Muscle layer of duodenum (tissue), 2 donors: ENCODE data around the gene ZFPL1.
"Not testable (repeated sequence)": the region's sequence is repeated elsewhere in the genome, so short reads cannot be mapped to it uniquely, and the experiment has no call there.

ENCODE experiments used
- H3K27ac ChIP-seq: one replicate; pipeline ENCODE4 v1.7.0; 2013; ENCODE audit warnings: mild to moderate bottlenecking, low read length
- H3K27me3 ChIP-seq: one replicate; pipeline ENCODE4 v1.7.0; 2013; ENCODE audit warnings: low read depth, mild to moderate bottlenecking, control low read depth, low read length
- H3K36me3 ChIP-seq, 2 donors: one replicate each; pipeline ENCODE4 v1.7.0; 2013; ENCODE audit warnings: low read length in 2 of 2, control low read depth in 1 of 2, mild to moderate bottlenecking in 1 of 2; ENCODE audit not compliant: insufficient read depth in 2 of 2, control insufficient read depth in 1 of 2
- H3K4me1 ChIP-seq, 2 donors: one replicate each; pipeline ENCODE4 v1.7.0; 2013; ENCODE audit warnings: low read length in 2 of 2, mild to moderate bottlenecking in 2 of 2, control low read depth in 1 of 2, moderate library complexity in 1 of 2; ENCODE audit not compliant: insufficient read depth in 2 of 2, control insufficient read depth in 1 of 2
- H3K4me3 ChIP-seq, 2 donors: one replicate each; pipeline ENCODE4 v1.7.0; 2013; ENCODE audit warnings: low read length in 2 of 2, low read depth in 1 of 2, mild to moderate bottlenecking in 1 of 2
- H3K9me3 ChIP-seq, 2 donors: one replicate each; pipeline ENCODE4 v1.7.0; 2013; ENCODE audit warnings: low read length in 2 of 2, control low read depth in 1 of 2, mild to moderate bottlenecking in 1 of 2; ENCODE audit not compliant: control insufficient read depth in 1 of 2
- donor health status: healthy.

Gene ZFPL1

DNA sequence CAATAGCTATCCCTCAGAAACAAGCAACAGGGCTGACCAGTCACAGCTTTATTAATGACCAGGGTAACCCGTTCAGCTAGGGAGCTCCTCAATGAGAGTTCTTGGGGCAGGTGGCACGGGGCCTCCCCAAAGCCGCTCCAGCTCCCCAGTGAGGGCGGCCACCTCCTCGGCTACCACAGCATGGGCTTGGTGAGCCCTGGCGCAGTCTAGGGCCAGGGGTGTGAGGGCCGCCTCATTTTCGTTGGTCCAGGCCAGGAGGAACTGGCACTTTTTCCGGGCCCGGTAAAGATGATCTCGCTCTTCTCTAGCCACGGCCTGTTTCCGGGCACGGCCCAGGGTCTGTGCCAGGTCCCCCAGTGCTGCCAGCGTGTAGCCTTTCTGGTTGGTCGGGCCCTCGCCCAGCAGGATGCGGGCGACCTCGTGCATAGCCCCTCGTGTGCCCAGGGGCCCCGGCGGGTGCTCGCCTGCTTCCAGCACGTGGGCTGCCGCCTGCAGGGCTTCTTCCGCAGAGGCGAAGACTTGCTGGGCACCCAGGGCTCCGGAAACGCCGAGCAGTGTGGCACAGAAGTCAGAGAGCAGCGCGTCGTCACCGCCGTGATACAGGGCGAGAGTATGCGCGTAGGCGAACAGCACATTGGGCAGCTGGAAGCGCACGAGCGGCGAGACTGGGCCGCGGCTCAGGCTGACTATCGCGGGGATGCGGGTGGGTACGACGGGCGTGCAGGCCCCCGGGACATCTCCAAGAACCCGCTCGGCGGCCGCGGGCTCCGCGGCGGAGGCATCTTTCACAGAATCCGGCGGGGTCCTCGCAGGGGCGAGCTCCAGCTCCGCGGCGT is 32.6 kb downstream of the ZFPL1 start:
- H3K27me3 ChIP-seq = no peaks in the 10 kb centered on the region
- peak overlapping the region; percentile 75 for H3K27ac ChIP-seq
- peaks cover 9 to 48% of the 10 kb centered on the region in 2 donors for H3K4me1 ChIP-seq
- H3K4me3 ChIP-seq = peak overlapping the region; percentile 74 to 88
- no peaks in the 10 kb centered on the region for H3K9me3 ChIP-seq
- H3K36me3 ChIP-seq = peaks cover 20 to 22% of the 10 kb centered on the region in 2 donors

DNA sequence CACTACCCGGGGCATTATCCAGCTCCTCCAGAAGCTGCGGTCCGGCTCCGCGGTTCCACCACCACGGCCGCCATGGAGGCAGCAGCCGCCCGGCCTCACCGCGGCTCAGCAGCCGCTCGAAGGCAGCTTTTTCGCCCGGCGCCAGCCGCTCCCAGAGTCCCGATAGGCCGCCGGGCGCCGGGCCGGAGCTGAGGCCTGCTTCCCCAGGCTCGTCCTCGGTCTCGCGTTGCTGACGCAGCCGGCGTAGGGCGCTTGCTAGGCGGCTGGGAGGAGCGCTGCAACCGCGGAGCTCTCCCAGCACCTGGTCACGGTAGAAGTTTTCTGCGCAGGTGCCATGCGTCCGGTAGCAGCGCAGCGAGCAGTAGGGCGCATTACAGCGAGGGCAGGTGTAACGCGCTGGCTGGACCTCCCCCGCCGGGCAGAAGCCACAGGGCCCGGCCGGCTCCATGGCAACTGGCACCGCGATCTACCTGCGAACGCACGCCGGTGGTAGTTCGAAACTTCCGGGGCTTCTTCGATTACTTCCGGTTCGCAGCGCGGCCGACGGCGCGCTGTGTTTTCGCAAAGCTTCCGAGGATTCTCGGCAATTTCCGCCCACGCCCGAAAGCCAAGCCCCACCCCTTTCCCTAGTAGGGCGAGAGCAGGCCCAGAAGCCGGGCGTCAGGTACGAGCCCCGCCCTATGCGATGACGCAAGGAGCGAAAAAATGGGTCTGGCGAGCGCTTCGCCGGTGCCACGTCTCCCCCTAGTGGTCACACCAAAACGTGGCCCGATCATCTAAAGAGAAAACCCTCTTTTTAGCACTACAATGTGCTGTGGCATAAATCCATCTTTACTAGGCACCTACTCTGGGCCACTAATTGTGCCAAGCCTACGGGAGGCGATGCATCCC is 33.4 kb downstream of the ZFPL1 start, which contains the start of gene ZNHIT2:
Gene ZNHIT2, minus strand, starts transcription at position 496 of the 891 bp plus-strand sequence. Its CDS starts 48 bp downstream, at position 448.
- Histone ChIP-seq H3K36me3 (peaks cover 20 to 22% of the 10 kb centered on the region in 2 donors), H3K4me3 (peak within 1 kb of the TSS; percentile 74 to 88), H3K9me3 (no peaks in the 10 kb centered on the region), H3K27ac (peak within 1 kb of the TSS; percentile 75), H3K27me3 (no peaks in the 10 kb centered on the region), H3K4me1 (peaks cover 9 to 42% of the 10 kb centered on the region in 2 donors)

GRCh38 chr11:65118097-65118837 is 34.2 kb downstream of the ZFPL1 start:
- no peak overlapping the region for H3K27ac ChIP-seq
- H3K4me3 ChIP-seq = no peak overlapping the region
- peaks cover 14 to 42% of the 10 kb centered on the region in 2 donors for H3K4me1 ChIP-seq
- H3K9me3 ChIP-seq = no peaks in the 10 kb centered on the region
- peaks cover 20 to 22% of the 10 kb centered on the region in 2 donors for H3K36me3 ChIP-seq
- H3K27me3 ChIP-seq = no peaks in the 10 kb centered on the region

DNA sequence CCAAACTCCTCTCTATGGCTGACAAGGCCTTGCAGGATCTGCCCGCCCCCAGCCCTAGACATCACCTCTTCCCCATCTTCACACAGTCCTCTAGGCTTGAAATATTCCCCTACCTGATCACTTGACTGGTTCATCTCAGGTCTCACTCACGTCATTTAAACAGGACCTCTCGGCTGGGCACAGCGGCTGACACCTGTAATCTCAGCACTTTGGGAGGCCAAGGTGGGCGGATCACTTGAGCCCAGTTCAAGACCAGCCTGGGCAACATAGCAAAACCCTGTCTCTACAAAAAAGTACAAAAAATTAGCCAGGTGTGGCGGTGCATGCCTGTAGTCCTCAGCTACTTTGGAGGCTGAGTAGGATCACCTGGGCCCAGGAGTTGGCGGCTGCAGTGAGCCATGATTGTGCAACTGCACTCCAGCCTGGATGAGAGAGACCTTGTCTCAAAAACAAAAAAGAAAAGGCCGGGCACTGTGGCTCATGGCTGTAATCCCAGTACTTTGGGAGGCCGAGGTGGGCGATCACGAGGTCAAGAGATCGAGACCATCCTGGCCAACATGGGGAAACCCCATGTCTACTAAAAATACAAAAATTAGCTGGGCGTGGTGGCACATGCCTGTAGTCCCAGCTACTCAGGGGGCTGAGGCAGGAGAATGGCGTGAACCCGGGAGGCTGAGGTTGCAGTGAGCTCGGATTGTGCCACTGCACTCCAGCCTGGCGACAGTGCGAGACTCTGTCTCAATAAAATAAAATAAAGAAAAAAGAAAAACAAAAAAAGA is 35.1 kb downstream of the ZFPL1 start:
- not testable (repeated sequence) for H3K4me3 ChIP-seq, H3K27me3 ChIP-seq, H3K27ac ChIP-seq, H3K9me3 ChIP-seq
- Histone ChIP-seq H3K4me1 (peaks cover 14 to 43% of the 10 kb centered on the region in 2 donors), H3K36me3 (peaks cover 20 to 22% of the 10 kb centered on the region in 2 donors)

GRCh38 chr11:65119670-65119995 is 35.6 kb downstream of the ZFPL1 start:
- Histone ChIP-seq H3K36me3 (peaks cover 22 to 24% of the 10 kb centered on the region in 2 donors), H3K27me3 (no peaks in the 10 kb centered on the region), H3K27ac (no peak overlapping the region), H3K9me3 (no peaks in the 10 kb centered on the region), H3K4me3 (no peak overlapping the region), H3K4me1 (peaks cover 14 to 43% of the 10 kb centered on the region in 2 donors)

DNA sequence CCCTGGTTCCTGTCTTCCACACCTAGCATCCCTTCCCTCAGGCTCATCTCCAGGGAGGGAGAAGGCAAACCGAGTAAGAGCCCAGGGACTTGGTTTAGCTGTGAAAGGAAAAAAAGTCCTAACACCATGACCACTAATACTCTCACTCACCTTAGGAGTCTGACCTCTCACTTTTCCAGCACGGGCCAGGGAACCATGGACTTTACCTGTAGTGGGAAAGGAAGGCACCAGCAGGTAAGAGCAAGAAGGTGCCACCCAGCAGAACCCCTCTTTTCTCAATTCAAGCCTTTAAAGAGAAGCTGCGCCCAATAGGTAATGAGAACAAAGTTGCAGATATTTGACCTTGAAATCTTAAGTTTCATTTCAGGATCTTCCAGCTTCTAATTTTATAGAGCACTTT is 36.8 kb downstream of the ZFPL1 start:
- no peaks in the 10 kb centered on the region for H3K27me3 ChIP-seq
- H3K9me3 ChIP-seq = no peaks in the 10 kb centered on the region
- H3K36me3 ChIP-seq = peaks cover 33 to 34% of the 10 kb centered on the region in 2 donors
- peak overlapping the region; percentile 91 to 98 for H3K4me3 ChIP-seq
- H3K4me1 ChIP-seq = peaks cover 14 to 41% of the 10 kb centered on the region in 2 donors
- peak overlapping the region; percentile 98 for H3K27ac ChIP-seq

DNA sequence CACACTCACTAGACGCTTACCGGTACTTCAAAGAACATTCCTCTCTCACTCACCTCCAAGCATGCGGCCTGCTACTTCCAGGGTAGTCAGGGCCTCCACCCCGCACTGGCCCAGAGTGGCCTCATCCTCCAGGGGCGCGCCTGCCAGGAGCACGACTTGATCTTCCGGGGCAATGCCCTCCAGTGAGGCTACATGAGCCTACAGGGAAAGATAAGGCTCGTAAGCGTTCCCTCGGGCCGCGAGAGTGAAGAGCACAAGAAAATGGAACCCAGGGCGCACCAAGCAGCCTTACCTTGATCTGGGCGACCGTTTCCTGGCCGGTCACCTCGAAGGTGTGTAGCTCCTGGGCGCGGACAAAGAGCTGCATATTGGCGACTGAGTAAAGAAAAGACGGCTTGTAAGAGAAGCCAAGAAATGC is 37.4 kb downstream of the ZFPL1 start:
- peaks cover 10 to 34% of the 10 kb centered on the region in 2 donors for H3K4me1 ChIP-seq

DNA sequence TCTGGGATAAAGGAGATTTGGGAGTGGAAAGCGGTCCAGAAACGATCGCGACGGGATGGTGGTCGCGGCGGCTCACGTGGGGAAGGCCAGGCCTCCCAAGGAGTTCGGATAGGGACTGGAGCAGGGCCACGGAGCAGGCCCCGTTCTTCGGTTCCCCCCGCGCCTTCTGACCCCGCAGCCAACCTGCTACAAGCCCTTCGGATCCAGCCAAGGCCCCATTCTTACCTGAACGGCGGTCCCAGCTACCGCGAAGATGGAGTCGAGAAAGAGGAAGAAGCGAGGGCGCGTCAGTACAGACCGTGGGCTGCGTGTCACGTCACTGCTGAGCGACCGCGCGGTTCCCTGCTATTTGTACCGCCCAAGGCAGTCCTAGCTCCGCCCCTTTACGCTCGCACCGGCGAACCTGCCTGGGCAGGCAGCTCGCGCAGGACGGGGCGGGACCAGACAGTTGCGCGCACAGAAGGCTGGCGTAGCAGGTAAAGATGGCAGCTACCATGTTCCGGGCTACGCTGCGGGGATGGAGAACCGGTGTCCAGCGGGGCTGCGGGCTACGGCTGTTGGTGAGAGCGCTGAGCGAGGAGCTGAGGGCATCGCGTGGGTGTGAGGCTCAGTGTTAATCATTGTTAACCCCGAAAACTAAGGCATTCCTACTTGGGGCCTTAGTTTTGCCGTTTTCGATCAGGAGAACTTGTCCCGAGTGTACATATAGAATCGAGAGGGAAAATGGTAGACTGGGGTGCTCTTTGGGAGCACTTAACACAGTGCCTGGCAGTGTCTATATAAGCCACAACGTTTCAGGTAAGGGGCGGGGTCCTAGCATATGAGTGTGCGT is 38.1 kb downstream of the ZFPL1 start, which contains the start of the genes FAU and MRPL49:
Gene FAU, minus strand, starts transcription at position 270 of the 832 bp plus-strand sequence. CDS start 321 bp downstream, outside the sequence.
Gene MRPL49, plus strand, starts transcription at position 457 of the 832 bp plus-strand sequence. Its CDS starts 26 bp downstream, at position 483.
- peak within 1 kb of the TSS; percentile 91 to 98 for H3K4me3 ChIP-seq
- H3K9me3 ChIP-seq = no peaks in the 10 kb centered on the region
- peaks cover 40 to 47% of the 10 kb centered on the region in 2 donors for H3K36me3 ChIP-seq
- peak within 1 kb of the TSS; percentile 98 for H3K27ac ChIP-seq
- H3K4me1 ChIP-seq = peaks cover 10 to 28% of the 10 kb centered on the region in 2 donors
- H3K27me3 ChIP-seq = no peaks in the 10 kb centered on the region

More for the DNA sequence above, 37.4 kb downstream of the ZFPL1 start:
- Histone ChIP-seq H3K4me3 (peak overlapping the region; percentile 91 to 98), H3K36me3 (peaks cover 35 to 40% of the 10 kb centered on the region in 2 donors), H3K9me3 (no peaks in the 10 kb centered on the region), H3K27ac (peak overlapping the region; percentile 98), H3K27me3 (no peaks in the 10 kb centered on the region)

GRCh38 chr11:65124480-65125196 is 40.6 kb downstream of the ZFPL1 start:
- Histone ChIP-seq H3K27ac (no peak overlapping the region), H3K9me3 (no peaks in the 10 kb centered on the region), H3K36me3 (peaks cover 53 to 65% of the 10 kb centered on the region in 2 donors), H3K4me1 (peaks cover 10 to 27% of the 10 kb centered on the region in 2 donors), H3K4me3 (no peak overlapping the region), H3K27me3 (no peaks in the 10 kb centered on the region)
